WI38 (cell line): ENCODE measurements around the gene FN3K.

Source experiments
- H3K4me3 ChIP-seq: 2 replicates; pipeline ENCODE4 v1.5.1; 2011; ENCODE audit warnings: low read depth, mild to moderate bottlenecking, control low read depth, low read length
- TF ChIP-seq, protein P1 (sequence below): IDR thresholded peaks from 2 replicates; pipeline ENCODE4 v1.5.1; 2012; ENCODE audit warnings: low read depth, mild to moderate bottlenecking, control low read depth, low read length

The FN3K gene

DNA sequence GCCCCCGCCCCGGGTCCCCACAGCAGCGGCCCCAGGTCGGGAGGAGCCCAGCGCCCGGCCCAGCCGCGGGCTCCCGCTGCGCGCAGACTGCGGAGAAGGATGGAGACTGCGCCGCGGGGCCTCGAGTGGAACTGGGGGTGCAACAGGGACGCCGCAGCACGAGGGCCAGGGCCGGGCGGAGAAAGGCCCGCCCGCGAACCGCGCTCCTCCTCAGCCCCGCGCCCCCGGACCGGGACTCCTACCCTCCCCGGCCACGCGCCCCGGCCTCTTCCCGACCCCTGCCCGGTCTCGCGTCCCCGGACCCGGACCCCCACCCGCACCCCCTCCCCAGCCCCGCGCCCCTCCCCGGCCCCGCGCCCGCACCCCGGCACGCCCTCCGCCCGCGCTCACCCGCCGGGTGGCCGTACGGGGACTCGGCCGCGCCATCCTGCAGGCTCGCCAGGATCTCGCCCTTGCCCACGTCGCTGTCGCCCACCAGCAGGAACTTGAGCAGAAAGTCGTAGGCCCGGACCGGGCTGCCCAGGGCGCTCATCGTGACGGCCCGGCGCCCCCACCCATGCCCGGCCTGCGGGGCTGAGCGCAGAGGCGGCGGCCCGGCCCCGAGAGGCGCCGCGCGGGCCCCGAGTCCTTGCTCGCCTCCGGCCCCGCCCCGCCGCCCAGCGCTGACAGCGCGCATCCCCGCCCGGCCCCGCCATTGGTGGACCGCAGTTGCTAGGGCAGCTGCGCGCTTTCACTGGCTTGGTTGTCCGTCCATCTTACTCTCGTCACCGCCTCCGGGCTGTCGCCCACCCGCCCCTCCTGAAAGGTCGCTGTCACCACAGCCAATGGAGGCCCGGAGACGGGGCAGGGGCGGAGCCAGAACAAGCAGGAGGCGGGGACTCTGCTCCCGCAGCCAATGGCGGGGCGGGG lies 37.1 kb upstream of the FN3K start, which contains the start of gene RAB40B:
RAB40B (minus strand) TSS at position 634 of the 909 bp plus-strand sequence; CDS start at position 532, 102 bp downstream.
- peak within 1 kb of the TSS; percentile 65 for H3K4me3 ChIP-seq
- TF ChIP-seq, protein P1, sequence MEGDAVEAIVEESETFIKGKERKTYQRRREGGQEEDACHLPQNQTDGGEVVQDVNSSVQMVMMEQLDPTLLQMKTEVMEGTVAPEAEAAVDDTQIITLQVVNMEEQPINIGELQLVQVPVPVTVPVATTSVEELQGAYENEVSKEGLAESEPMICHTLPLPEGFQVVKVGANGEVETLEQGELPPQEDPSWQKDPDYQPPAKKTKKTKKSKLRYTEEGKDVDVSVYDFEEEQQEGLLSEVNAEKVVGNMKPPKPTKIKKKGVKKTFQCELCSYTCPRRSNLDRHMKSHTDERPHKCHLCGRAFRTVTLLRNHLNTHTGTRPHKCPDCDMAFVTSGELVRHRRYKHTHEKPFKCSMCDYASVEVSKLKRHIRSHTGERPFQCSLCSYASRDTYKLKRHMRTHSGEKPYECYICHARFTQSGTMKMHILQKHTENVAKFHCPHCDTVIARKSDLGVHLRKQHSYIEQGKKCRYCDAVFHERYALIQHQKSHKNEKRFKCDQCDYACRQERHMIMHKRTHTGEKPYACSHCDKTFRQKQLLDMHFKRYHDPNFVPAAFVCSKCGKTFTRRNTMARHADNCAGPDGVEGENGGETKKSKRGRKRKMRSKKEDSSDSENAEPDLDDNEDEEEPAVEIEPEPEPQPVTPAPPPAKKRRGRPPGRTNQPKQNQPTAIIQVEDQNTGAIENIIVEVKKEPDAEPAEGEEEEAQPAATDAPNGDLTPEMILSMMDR = no peak

DNA sequence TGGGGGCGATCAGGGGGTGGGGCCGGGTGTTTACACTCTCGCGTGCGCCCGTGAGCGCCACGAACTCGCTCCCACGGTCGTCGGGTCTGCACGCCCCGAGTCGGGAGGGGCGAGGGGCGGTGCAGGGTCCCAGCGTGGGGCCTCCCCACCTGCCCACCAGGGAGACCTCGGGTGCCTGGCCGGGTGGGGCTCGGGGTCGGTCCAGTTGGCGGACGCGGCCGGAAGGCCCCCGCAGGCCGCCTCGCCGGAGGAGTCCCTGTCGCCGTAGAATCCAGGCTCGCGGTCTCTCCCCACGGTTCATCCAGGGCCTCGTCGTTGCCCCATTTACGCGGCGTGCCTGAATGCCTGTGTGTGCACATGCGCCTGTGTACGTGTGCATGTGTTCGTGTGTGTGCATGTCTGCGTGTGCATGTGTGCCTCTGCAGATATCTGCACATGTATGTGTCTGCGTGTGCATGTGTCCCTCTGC lies 36.4 kb upstream of the FN3K start:
- H3K4me3 ChIP-seq = peak overlapping the region; percentile 65
- TF ChIP-seq, protein P1 = no peak

DNA sequence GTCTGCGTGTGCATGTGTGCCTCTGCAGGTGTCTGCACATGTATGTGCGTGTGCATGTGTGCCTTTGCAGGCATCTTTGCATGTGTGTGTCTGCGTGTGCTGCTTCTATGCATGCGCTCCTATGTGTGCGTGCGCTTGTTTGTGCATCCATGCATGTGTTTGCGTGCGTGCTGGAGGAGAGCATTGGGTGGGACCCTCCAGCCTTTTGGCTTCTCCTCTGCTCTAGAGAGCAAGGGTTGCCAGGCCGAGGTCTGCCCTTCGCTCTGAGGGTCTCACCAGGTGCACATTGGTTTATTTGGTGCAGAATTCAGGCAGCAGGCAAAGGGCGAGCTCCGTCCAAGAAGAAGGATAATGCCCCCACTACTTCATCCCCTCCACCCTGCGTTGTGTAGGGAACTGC lies 35.9 kb upstream of the FN3K start:
- TF ChIP-seq, protein P1 = no peak
- no peak overlapping the region for H3K4me3 ChIP-seq

- no peak overlapping the region for H3K4me3 ChIP-seq
- TF ChIP-seq, protein P1 = no peak
These were observed 33.0 kb upstream of the FN3K start for GRCh38 chr17:82702231-82702927.

- TF ChIP-seq, protein P1 = no peak
- no peak overlapping the region for H3K4me3 ChIP-seq
These were observed 32.2 kb upstream of the FN3K start for GRCh38 chr17:82703036-82703745.

DNA sequence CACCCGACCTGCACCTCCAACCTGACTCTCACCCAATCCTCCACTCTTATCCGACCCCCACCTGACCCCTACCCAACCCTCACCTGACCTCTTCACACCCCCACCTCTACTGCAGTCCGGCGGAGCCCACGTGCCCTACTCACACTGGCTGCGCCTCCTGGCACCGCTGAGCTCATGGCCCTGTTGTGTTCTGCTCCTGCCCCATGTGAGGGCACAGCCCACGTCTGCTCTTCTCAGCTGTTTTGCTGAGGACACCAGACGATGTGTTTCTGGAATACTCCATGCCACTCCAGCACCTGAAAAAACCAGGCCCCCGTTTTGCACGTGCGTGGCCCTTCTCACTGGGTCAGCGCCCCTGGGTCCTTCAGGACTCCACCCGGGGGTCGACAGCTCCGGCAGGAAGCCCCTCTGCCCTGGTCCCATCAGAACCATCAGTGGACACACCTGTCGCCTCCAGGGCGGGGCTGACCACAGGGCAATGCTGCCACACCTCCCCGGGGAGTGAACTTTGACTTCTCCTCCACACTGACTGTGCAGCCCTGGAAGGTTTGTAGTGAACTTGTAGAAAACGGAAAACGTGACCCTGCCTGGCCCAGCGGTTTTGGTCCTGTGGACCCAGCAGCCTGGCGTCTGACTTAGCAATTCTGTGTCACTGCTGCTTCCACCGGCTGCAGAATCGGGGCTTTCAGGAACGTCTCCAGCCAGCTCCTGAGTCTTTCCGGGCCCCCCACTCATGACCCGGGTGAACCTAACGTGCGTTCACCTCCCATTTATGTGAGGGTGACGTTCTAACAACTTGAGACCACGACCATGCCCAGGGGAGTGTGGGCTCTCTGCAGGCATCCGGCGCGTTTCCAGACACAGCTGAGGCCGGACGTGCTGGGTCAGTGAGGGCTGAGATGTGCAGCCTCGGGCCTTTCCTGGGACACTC lies 31.2 kb upstream of the FN3K start:
- no peak overlapping the region for H3K4me3 ChIP-seq
- TF ChIP-seq, protein P1 = no peak
